GM13977 (cell line): ENCODE measurements around the gene GSTT2.

Experiments
- DNase-seq: peaks from one replicate; pipeline ENCODE4 v3.0.0; 2012; ENCODE audit warnings: low spot score
- in situ Hi-C: fragments of 300-500 bp; cut with MboI; formaldehyde crosslinking; loops from one replicate; pipeline ENCODE4 v1.12.0; 2022; ENCODE audit warnings: low sequenced_read_pairs, low pct_unique_long_range_greater_than_20kb, mixed read lengths, inconsistent platforms; ENCODE audit not compliant: unreplicated experiment
- TF ChIP-seq, protein P1 (sequence below): IDR thresholded peaks from 2 replicates; pipeline ENCODE4 v1.5.1; 2012; ENCODE audit warnings: mild to moderate bottlenecking, control low read depth; ENCODE audit not compliant: insufficient read depth; ENCODE audit errors: extremely low read depth, missing control alignments

The GSTT2 gene

GRCh38 chr22:24008022-24008283, 28.0 kb downstream of the GSTT2 start:
- in situ Hi-C loops = no loop called here
- no peak for DNase-seq
- TF ChIP-seq, protein P1, sequence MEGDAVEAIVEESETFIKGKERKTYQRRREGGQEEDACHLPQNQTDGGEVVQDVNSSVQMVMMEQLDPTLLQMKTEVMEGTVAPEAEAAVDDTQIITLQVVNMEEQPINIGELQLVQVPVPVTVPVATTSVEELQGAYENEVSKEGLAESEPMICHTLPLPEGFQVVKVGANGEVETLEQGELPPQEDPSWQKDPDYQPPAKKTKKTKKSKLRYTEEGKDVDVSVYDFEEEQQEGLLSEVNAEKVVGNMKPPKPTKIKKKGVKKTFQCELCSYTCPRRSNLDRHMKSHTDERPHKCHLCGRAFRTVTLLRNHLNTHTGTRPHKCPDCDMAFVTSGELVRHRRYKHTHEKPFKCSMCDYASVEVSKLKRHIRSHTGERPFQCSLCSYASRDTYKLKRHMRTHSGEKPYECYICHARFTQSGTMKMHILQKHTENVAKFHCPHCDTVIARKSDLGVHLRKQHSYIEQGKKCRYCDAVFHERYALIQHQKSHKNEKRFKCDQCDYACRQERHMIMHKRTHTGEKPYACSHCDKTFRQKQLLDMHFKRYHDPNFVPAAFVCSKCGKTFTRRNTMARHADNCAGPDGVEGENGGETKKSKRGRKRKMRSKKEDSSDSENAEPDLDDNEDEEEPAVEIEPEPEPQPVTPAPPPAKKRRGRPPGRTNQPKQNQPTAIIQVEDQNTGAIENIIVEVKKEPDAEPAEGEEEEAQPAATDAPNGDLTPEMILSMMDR = no peak

DNA sequence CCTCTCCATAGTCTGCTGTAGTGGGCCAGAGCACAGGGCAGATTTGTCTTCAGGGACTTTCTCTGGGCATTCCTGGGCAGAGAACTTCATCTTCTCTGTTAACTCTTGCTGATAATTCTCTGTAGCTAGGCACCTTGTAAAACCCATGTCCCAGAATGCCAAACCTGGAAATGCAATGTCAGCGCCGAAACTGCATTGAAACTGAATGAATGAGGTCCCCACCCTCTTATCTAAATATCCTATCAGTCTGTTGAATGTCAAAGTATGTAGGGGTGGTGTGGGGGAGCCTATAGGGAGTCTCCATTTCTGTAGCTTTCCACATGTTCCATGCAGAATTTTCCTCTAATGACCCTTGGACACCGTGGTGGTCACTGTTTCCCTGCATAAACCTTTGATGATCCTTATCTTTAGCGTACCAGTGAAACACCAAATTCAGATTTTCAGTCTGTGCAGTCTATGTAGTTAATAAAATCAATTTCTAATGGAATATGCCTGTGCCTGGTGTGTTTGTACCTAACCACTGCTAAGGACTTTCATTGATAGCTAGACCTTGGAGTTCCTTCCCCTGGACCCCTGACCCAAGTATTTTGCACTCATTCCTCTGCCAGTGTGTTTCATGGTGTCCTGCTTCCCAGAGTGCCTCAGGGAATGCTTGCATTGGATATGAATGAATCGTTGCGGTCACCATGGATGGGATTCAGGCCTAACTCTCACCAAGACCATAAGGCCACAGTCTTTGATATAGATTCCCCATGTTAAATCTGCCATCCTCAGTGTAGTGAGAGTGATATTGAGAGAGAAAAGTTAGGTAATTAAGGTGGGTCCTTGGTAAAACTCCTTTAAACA, 28.7 kb downstream of the GSTT2 start:
- in situ Hi-C loops = no loop called here
- TF ChIP-seq, protein P1 = no peak
- no peak for DNase-seq

GRCh38 chr22:24009227-24010017, 29.5 kb downstream of the GSTT2 start:
- TF ChIP-seq, protein P1 = no peak
- in situ Hi-C loops = no loop called here
- no peak for DNase-seq

GRCh38 chr22:24010018-24010391, 30.1 kb downstream of the GSTT2 start:
- in situ Hi-C loops = no loop called here
- no peak for DNase-seq
- TF ChIP-seq, protein P1 = no peak

DNA sequence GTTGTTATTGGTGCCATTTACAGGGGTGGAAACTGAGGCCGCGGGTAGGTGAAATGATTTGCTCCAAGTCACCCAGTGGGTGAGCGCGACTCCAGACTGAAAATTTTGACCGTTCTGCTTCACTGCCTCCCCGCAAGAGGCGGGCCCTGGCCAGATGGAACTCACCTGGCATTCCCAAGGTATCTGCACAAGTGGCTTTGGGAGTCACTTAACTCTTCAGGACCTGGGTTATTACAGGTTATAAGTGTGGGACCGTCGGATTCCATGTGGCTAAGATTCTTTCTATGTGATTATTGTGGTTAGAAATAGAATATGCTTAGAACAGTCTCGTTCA, 31.8 kb downstream of the GSTT2 start:
- TF ChIP-seq, protein P1 = no peak
- DNase-seq = no peak
- in situ Hi-C loops = no loop called here

DNA sequence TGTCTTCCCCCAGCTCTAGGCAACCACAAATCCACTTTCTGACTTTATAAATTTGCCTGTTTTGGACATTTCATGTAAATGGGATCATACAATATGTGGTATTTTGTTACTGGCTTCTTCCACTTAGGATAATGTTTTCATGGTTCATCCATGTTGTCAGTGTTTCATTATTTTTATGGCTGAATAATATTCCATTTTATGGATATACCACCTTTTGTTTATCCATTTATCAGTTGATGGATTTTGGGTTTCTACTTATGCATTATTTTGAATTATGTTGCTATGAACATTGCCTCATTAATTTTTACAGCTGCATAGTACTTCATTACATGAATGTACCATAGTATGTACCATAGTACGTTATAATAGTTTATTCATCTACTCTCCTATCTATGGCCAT, 36.2 kb downstream of the GSTT2 start:
- TF ChIP-seq, protein P1 = no peak
- DNase-seq = no peak
- in situ Hi-C loops = no loop called here
